Measurements from ENCODE around the gene ARHGDIG.

Gene ARHGDIG

DNA sequence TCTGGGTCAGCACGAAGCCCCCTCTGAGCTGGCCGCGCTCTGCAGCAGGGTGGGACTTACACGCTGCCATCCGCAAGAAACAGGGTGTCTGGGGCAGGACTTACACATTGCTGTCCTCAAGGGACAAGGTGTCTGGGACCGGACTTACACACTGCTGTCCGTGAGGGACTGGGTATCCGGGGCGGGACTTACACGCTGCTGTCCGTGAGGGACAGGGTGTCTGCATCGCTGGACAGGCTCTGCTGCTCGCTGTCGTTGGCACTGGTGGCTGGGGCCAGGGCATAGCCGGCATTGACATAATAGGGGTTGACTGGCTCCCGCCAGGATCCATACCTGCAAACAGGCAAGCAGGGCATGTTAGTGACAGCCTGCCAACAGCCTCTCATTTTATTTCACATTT, 34.0 kb downstream of the ARHGDIG start:
- TF ChIP-seq, protein P1, sequence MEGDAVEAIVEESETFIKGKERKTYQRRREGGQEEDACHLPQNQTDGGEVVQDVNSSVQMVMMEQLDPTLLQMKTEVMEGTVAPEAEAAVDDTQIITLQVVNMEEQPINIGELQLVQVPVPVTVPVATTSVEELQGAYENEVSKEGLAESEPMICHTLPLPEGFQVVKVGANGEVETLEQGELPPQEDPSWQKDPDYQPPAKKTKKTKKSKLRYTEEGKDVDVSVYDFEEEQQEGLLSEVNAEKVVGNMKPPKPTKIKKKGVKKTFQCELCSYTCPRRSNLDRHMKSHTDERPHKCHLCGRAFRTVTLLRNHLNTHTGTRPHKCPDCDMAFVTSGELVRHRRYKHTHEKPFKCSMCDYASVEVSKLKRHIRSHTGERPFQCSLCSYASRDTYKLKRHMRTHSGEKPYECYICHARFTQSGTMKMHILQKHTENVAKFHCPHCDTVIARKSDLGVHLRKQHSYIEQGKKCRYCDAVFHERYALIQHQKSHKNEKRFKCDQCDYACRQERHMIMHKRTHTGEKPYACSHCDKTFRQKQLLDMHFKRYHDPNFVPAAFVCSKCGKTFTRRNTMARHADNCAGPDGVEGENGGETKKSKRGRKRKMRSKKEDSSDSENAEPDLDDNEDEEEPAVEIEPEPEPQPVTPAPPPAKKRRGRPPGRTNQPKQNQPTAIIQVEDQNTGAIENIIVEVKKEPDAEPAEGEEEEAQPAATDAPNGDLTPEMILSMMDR (IDR thresholded peaks at IDR 0.05): no peak
- DNase-seq (ENCODE audit: low spot score): no peak
- Histone ChIP-seq H3K4me3 (no peak overlapping the region), H3K27ac (no peak overlapping the region)

- TF ChIP-seq, protein P1 (IDR thresholded peaks at IDR 0.05): no peak
- no peak for DNase-seq (ENCODE audit: low spot score)
- no peak overlapping the region for H3K27ac ChIP-seq
- H3K4me3 ChIP-seq: no peak overlapping the region
Measured at GRCh38 chr16:314795-315299, 34.5 kb downstream of the ARHGDIG start.

DNA sequence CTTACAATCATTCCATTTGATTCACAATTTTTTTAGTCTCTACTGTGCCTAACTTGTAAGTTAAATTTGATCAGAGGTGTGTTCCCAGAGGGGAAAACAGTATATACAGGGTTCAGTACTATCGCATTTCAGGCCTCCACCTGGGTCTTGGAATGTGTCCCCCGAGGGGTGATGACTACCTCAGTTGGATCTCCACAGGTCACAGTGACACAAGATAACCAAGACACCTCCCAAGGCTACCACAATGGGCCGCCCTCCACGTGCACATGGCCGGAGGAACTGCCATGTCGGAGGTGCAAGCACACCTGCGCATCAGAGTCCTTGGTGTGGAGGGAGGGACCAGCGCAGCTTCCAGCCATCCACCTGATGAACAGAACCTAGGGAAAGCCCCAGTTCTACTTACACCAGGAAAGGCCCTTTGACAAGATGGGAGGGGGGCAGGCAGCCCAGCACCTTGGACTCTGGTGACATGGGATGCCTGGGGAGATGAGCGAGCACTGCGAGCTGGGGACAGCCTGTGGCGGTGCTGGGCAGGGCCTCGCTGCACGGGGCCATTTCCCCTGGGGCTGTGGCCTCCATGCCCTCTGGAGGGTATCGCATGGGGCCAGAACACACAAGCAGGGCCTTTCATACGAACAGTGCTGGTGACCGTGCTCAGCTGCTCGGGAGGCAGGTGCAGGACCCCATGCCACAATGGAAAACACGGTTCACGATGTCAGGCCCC, 36.5 kb downstream of the ARHGDIG start:
- DNase-seq (ENCODE audit: low spot score): no peak
- TF ChIP-seq, protein P1 (IDR thresholded peaks at IDR 0.05): no peak
- Histone ChIP-seq H3K4me3 (no peak overlapping the region), H3K27ac (no peak overlapping the region)

DNA sequence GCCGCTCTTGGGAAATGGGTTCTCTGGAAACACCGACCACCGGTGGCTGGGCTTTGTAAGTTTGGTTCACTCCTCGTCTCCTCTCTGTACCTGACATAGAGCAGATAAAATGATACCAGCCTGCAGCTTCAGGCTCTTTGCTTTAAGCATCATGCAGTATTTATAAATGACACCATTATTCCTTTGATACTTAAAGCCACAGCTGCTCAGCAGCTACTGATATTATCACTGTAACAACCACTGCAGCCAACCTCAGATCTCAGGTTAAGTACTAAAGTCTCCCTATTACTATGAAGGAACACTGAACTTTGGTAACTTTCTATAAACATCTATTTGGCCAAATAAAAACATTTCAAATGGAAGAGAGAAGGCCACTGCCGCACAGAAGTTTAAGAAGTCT, 37.2 kb downstream of the ARHGDIG start:
- no peak for DNase-seq (ENCODE audit: low spot score)
- Histone ChIP-seq H3K27ac (no peak overlapping the region), H3K4me3 (no peak overlapping the region)
- TF ChIP-seq, protein P1 (IDR thresholded peaks at IDR 0.05): no peak

- TF ChIP-seq, protein P1 (IDR thresholded peaks at IDR 0.05): no peak
- Histone ChIP-seq H3K4me3 (no peak overlapping the region), H3K27ac (no peak overlapping the region)
- DNase-seq (ENCODE audit: low spot score): no peak
Measured at GRCh38 chr16:318628-319027, 38.2 kb downstream of the ARHGDIG start.

GRCh38 chr16:320206-320605, 39.8 kb downstream of the ARHGDIG start:
- TF ChIP-seq, protein P1 (IDR thresholded peaks at IDR 0.05): no peak
- no peak for DNase-seq (ENCODE audit: low spot score)

GRCh38 chr16:321532-321931, 41.1 kb downstream of the ARHGDIG start:
- no peak for DNase-seq (ENCODE audit: low spot score)
- Histone ChIP-seq H3K4me3 (no peak overlapping the region), H3K27ac (no peak overlapping the region)
- TF ChIP-seq, protein P1 (IDR thresholded peaks at IDR 0.05): no peak

More at GRCh38 chr16:320206-320605, 39.8 kb downstream of the ARHGDIG start:
- no peak overlapping the region for H3K27ac ChIP-seq
- no peak overlapping the region for H3K4me3 ChIP-seq

Measured in coronary artery (tissue), 2 donors.